ENCODE measurements around the gene ZDHHC14. TPM values are rescaled to one million over a fixed set of nuclear protein-coding genes. Genes with fewer than 3 reads are reported as not detected.

ZDHHC14 gene
- total RNA-seq, 1 experiment from 2014 or later = 3.2 TPM

- ChIA-PET POLR2A (ENCODE audit: low non-redundant PET) (no interaction called here), CTCF (no interaction called here)
- Histone ChIP-seq H3K27ac (ENCODE audit: low read depth, low read length, poor library complexity, severe bottlenecking) (no peak overlapping the region), H3K36me3 (ENCODE audit: insufficient read depth, low read length, poor library complexity, severe bottlenecking) (no peaks in the 10 kb centered on the region), H3K9me3 (ENCODE audit: low read depth, low read length, poor library complexity, severe bottlenecking) (no peaks in the 10 kb centered on the region), H3K4me3 (ENCODE audit: low read depth, low read length, poor library complexity, severe bottlenecking) (no peak overlapping the region), H3K27me3 (replicated peaks; ENCODE audit: insufficient read depth, low read depth, low read length, poor library complexity) (no peaks in the 10 kb centered on the region), H3K4me1 (ENCODE audit: insufficient read depth, low read length, poor library complexity, severe bottlenecking) (peaks cover 12% of the 10 kb centered on the region)
- intact Hi-C loops (cut with micrococcal nuclease; ENCODE audit: unreplicated experiment) = no loop called here
- DNase-seq (ENCODE audit: low spot score) = no peak
- TF ChIP-seq CTCF (conservative IDR thresholded peaks at IDR 0.05; ENCODE audit: low read depth, low read length) (no peak), EZH2 (IDR thresholded peaks at IDR 0.05; ENCODE audit: borderline replicate concordance, low read depth, low read length, poor library complexity, severe bottlenecking) (no peak)
- BruUV-seq (replicated peaks) = no TSS peak
Measured at GRCh38 chr6:157531986-157532365, 151.0 kb downstream of the ZDHHC14 start.

- Histone ChIP-seq H3K9me3 (ENCODE audit: low read depth, low read length, poor library complexity, severe bottlenecking) (no peaks in the 10 kb centered on the region), H3K4me3 (ENCODE audit: low read depth, low read length, poor library complexity, severe bottlenecking) (no peak overlapping the region), H3K27me3 (replicated peaks; ENCODE audit: insufficient read depth, low read depth, low read length, poor library complexity) (no peaks in the 10 kb centered on the region), H3K36me3 (ENCODE audit: insufficient read depth, low read length, poor library complexity, severe bottlenecking) (no peaks in the 10 kb centered on the region), H3K4me1 (ENCODE audit: insufficient read depth, low read length, poor library complexity, severe bottlenecking) (peaks cover 12% of the 10 kb centered on the region), H3K27ac (ENCODE audit: low read depth, low read length, poor library complexity, severe bottlenecking) (no peak overlapping the region)
- POLR2A ChIA-PET (ENCODE audit: low non-redundant PET) = no interaction called here
- intact Hi-C loops (cut with micrococcal nuclease; ENCODE audit: unreplicated experiment) = no loop called here
- CTCF ChIA-PET = no interaction called here
- no TSS peak for BruUV-seq (replicated peaks)
- no peak for DNase-seq (ENCODE audit: low spot score)
- TF ChIP-seq EZH2 (IDR thresholded peaks at IDR 0.05; ENCODE audit: borderline replicate concordance, low read depth, low read length, poor library complexity, severe bottlenecking) = no peak
- no peak for TF ChIP-seq CTCF (conservative IDR thresholded peaks at IDR 0.05; ENCODE audit: low read depth, low read length)
Measured at GRCh38 chr6:157533048-157533871, 152.3 kb downstream of the ZDHHC14 start.

- no peak overlapping the region for H3K4me3 ChIP-seq (ENCODE audit: low read depth, low read length, poor library complexity, severe bottlenecking)
- peaks cover 12% of the 10 kb centered on the region for H3K4me1 ChIP-seq (ENCODE audit: insufficient read depth, low read length, poor library complexity, severe bottlenecking)
- CTCF ChIA-PET = no interaction called here
- H3K9me3 ChIP-seq (ENCODE audit: low read depth, low read length, poor library complexity, severe bottlenecking) = no peaks in the 10 kb centered on the region
- BruUV-seq (replicated peaks) = no TSS peak
- no peak overlapping the region for H3K27ac ChIP-seq (ENCODE audit: low read depth, low read length, poor library complexity, severe bottlenecking)
- TF ChIP-seq CTCF (conservative IDR thresholded peaks at IDR 0.05; ENCODE audit: low read depth, low read length) (no peak), EZH2 (IDR thresholded peaks at IDR 0.05; ENCODE audit: borderline replicate concordance, low read depth, low read length, poor library complexity, severe bottlenecking) (no peak)
- no peaks in the 10 kb centered on the region for H3K27me3 ChIP-seq (replicated peaks; ENCODE audit: insufficient read depth, low read depth, low read length, poor library complexity)
- intact Hi-C loops (cut with micrococcal nuclease; ENCODE audit: unreplicated experiment) = no loop called here
- DNase-seq (ENCODE audit: low spot score) = no peak
- H3K36me3 ChIP-seq (ENCODE audit: insufficient read depth, low read length, poor library complexity, severe bottlenecking) = no peaks in the 10 kb centered on the region
- POLR2A ChIA-PET (ENCODE audit: low non-redundant PET) = no interaction called here
Measured at GRCh38 chr6:157534134-157534871, 153.3 kb downstream of the ZDHHC14 start.

Measured in A673 (cell line).